Neural progenitor cell (in vitro differentiated cells): ENCODE measurements around the gene PAM. TPM values are rescaled to one million over a fixed set of nuclear protein-coding genes. Genes with fewer than 3 reads are reported as not detected.

Experiments
- DNase-seq: peaks from one replicate; pipeline ENCODE4 v3.0.0-alpha.2; 2016; ENCODE audit warnings: low spot score
- H2AFZ ChIP-seq: fragments of 200-600 bp; sonication (generic); replicated peaks from 2 replicates; pipeline ENCODE4 v1.6.1; 2016; ENCODE audit warnings: antibody characterized with exemption
- H3F3A ChIP-seq: fragments of 200-600 bp; sonication (generic); 2 replicates; pipeline ENCODE4 v1.6.1; 2016; ENCODE audit warnings: antibody characterized with exemption, low read depth
- H3K27ac ChIP-seq: fragments of 200-600 bp; sonication (generic); 2 replicates; pipeline ENCODE4 v1.5.1; 2016; ENCODE audit warnings: mild to moderate bottlenecking
- H3K27me3 ChIP-seq: fragments of 200-600 bp; sonication (generic); 2 replicates; pipeline ENCODE4 v1.6.1; 2016; ENCODE audit warnings: mild to moderate bottlenecking, moderate library complexity
- H3K36me3 ChIP-seq: fragments of 200-600 bp; sonication (generic); 2 replicates; pipeline ENCODE4 v1.5.1; 2016
- H3K4me1 ChIP-seq: fragments of 200-600 bp; sonication (generic); 2 replicates; pipeline ENCODE4 v1.6.1; 2016; ENCODE audit warnings: mixed run types
- H3K4me2 ChIP-seq: fragments of 200-600 bp; sonication (generic); 2 replicates; pipeline ENCODE4 v1.6.1; 2016
- H3K4me3 ChIP-seq: fragments of 200-600 bp; sonication (generic); 2 replicates; pipeline ENCODE4 v1.5.1; 2016
- H3K79me2 ChIP-seq: fragments of 200-600 bp; sonication (generic); 2 replicates; pipeline ENCODE4 v1.6.1; 2016; ENCODE audit warnings: low read depth
- H3K9ac ChIP-seq: fragments of 200-600 bp; sonication (generic); 2 replicates; pipeline ENCODE4 v1.6.1; 2016
- H3K9me3 ChIP-seq: fragments of 200-600 bp; sonication (generic); 2 replicates; pipeline ENCODE4 v1.5.1; 2016; ENCODE audit warnings: low read depth
- H4K20me1 ChIP-seq: fragments of 200-600 bp; sonication (generic); 2 replicates; pipeline ENCODE4 v1.6.1; 2016; ENCODE audit warnings: low read depth
- H3K27ac Mint-ChIP-seq: 3 replicates; pipeline ENCODE4 v1.8.0; 2021; ENCODE audit warnings: mixed read lengths
- H3K27me3 Mint-ChIP-seq: 2 replicates; pipeline ENCODE4 v1.8.0; 2022; ENCODE audit warnings: low read depth, mild to moderate bottlenecking, inconsistent platforms, moderate library complexity, mixed read lengths; ENCODE audit not compliant: insufficient read depth
- H3K36me3 Mint-ChIP-seq: 3 replicates; pipeline ENCODE4 v1.8.0; 2021; ENCODE audit warnings: mixed read lengths
- H3K4me1 Mint-ChIP-seq: 3 replicates; pipeline ENCODE4 v1.8.0; 2021; ENCODE audit warnings: mixed read lengths
- H3K4me3 Mint-ChIP-seq: 3 replicates; pipeline ENCODE4 v1.8.0; 2021; ENCODE audit warnings: mild to moderate bottlenecking, moderate library complexity, mixed read lengths
- H3K9me3 Mint-ChIP-seq: 3 replicates; pipeline ENCODE4 v1.8.0; 2020; ENCODE audit warnings: mixed read lengths
- CTCF ChIP-seq: fragments of 200-600 bp; sonication (generic); IDR thresholded peaks from 2 replicates; pipeline ENCODE4 v1.5.1; 2017; ENCODE audit warnings: antibody characterized with exemption, mild to moderate bottlenecking
- EZH2 ChIP-seq: fragments of 200-600 bp; sonication (generic); IDR thresholded peaks from 2 replicates; pipeline ENCODE4 v1.6.1; 2017; ENCODE audit warnings: antibody characterized with exemption, mild to moderate bottlenecking, moderate library complexity
- EZH2phosphoT487 ChIP-seq: fragments of 200-600 bp; sonication (generic); IDR thresholded peaks from 2 replicates; pipeline ENCODE4 v1.6.1; 2017; ENCODE audit warnings: antibody characterized with exemption
- total RNA-seq: library from RNA; depleted of rRNA; stranded (reverse); fragments of >200 nt; gene quantifications from 2 replicates; pipeline ENCODE4 v1.2.3, GENCODE V29; 2015; ENCODE audit warnings: low replicate concordance

The PAM gene
- total RNA-seq, 1 donor from 2014 or later = 246 TPM

- no peaks in the 10 kb centered on the region for H3F3A ChIP-seq
- DNase-seq = no peak
- TF ChIP-seq CTCF = no peak
- TF ChIP-seq EZH2 = no peak
- no peak for TF ChIP-seq EZH2phosphoT487
- H3K4me3 ChIP-seq = no peak overlapping the region
- H3K4me1 ChIP-seq = peaks cover 11% of the 10 kb centered on the region
- no peaks in the 10 kb centered on the region for H3K36me3 ChIP-seq
- Mint-ChIP-seq H3K27ac (no peak overlapping the region), H3K27me3 (peaks cover 2% of the 10 kb centered on the region), H3K9me3 (peaks cover 4% of the 10 kb centered on the region), H3K4me3 (no peak overlapping the region), H3K4me1 (peaks cover 17% of the 10 kb centered on the region), H3K36me3 (peaks cover 19% of the 10 kb centered on the region)
- H3K9ac ChIP-seq = no peak overlapping the region
- no peaks in the 10 kb centered on the region for H3K27me3 ChIP-seq
- no peaks in the 10 kb centered on the region for H3K9me3 ChIP-seq
- H4K20me1 ChIP-seq = no peaks in the 10 kb centered on the region
- H3K4me2 ChIP-seq = no peak overlapping the region
- no peaks in the 10 kb centered on the region for H3K79me2 ChIP-seq
- no peak overlapping the region for H2AFZ ChIP-seq
- no peak overlapping the region for H3K27ac ChIP-seq
Measured at GRCh38 chr5:102819634-102820033, 64.5 kb downstream of the PAM start.

GRCh38 chr5:102823441-102823874, 68.4 kb downstream of the PAM start:
- Histone ChIP-seq H3K4me1 (peaks cover 14% of the 10 kb centered on the region), H3K4me2 (no peak overlapping the region), H3K27ac (no peak overlapping the region), H2AFZ (no peak overlapping the region), H3F3A (no peaks in the 10 kb centered on the region), H3K36me3 (no peaks in the 10 kb centered on the region), H4K20me1 (no peaks in the 10 kb centered on the region), H3K79me2 (no peaks in the 10 kb centered on the region), H3K9ac (no peak overlapping the region), H3K9me3 (no peaks in the 10 kb centered on the region), H3K27me3 (no peaks in the 10 kb centered on the region), H3K4me3 (no peak overlapping the region)
- Mint-ChIP-seq H3K27ac (no peak overlapping the region), H3K9me3 (peaks cover 6% of the 10 kb centered on the region), H3K4me1 (peaks cover 6% of the 10 kb centered on the region), H3K36me3 (peaks cover 19% of the 10 kb centered on the region), H3K27me3 (no peaks in the 10 kb centered on the region), H3K4me3 (no peak overlapping the region)
- TF ChIP-seq CTCF (no peak), EZH2phosphoT487 (no peak), EZH2 (no peak)
- DNase-seq = no peak

GRCh38 chr5:102826629-102827028, 71.5 kb downstream of the PAM start:
- Mint-ChIP-seq H3K36me3 (peaks cover 25% of the 10 kb centered on the region), H3K27ac (no peak overlapping the region), H3K4me3 (no peak overlapping the region), H3K27me3 (no peaks in the 10 kb centered on the region), H3K4me1 (no peaks in the 10 kb centered on the region), H3K9me3 (peaks cover 13% of the 10 kb centered on the region)
- Histone ChIP-seq H3K27me3 (no peaks in the 10 kb centered on the region), H4K20me1 (no peaks in the 10 kb centered on the region), H3K9ac (no peak overlapping the region), H3K9me3 (no peaks in the 10 kb centered on the region), H3K36me3 (no peaks in the 10 kb centered on the region), H3K4me2 (peak overlapping the region; percentile 28), H3F3A (no peaks in the 10 kb centered on the region), H3K4me1 (peaks cover 7% of the 10 kb centered on the region), H3K4me3 (no peak overlapping the region), H3K79me2 (no peaks in the 10 kb centered on the region), H2AFZ (no peak overlapping the region), H3K27ac (no peak overlapping the region)
- TF ChIP-seq EZH2 (no peak), EZH2phosphoT487 (no peak), CTCF (no peak)
- peak; percentile 13 for DNase-seq
